MG63 (cell line): ENCODE measurements around the gene MDN1. TPM values are rescaled to one million over a fixed set of nuclear protein-coding genes. Genes with fewer than 3 reads are reported as not detected.
"Not testable (repeated sequence)": the region's sequence is repeated elsewhere in the genome, so short reads cannot be mapped to it uniquely, and the experiment has no call there.

ENCODE experiments used
- DNase-seq: peaks from one replicate; pipeline ENCODE4 v3.0.0-alpha.2; 2020
- H3K27me3 ChIP-seq: fragments of 250-450 bp; sonication (Bioruptor Pico); 2 replicates; pipeline ENCODE4 v1.5.1; 2020; ENCODE audit warnings: mild to moderate bottlenecking, moderate library complexity
- H3K36me3 ChIP-seq: fragments of 250-450 bp; sonication (Bioruptor Pico); 2 replicates; pipeline ENCODE4 v1.5.1; 2020; ENCODE audit warnings: mild to moderate bottlenecking, moderate library complexity
- H3K4me3 ChIP-seq: fragments of 250-450 bp; sonication (Bioruptor Pico); 2 replicates; pipeline ENCODE4 v1.5.1; 2020; ENCODE audit warnings: mild to moderate bottlenecking, moderate library complexity
- H3K9me3 ChIP-seq: fragments of 250-450 bp; sonication (Bioruptor Pico); 2 replicates; pipeline ENCODE4 v1.5.1; 2020; ENCODE audit warnings: mild to moderate bottlenecking, moderate library complexity
- total RNA-seq: library from RNA; depleted of rRNA; stranded (reverse); fragments of >200 nt; shearing (Covaris generic); gene quantifications from 2 replicates; pipeline ENCODE4 v1.2.3, GENCODE V29; 2014; ENCODE audit warnings: low replicate concordance

MDN1 gene
- total RNA-seq, 1 experiment from 2014 or later: 10.1 TPM

- Histone ChIP-seq H3K36me3 (peaks cover 56% of the 10 kb centered on the region), H3K4me3 (no peak overlapping the region), H3K27me3 (no peaks in the 10 kb centered on the region), H3K9me3 (no peaks in the 10 kb centered on the region)
- no peak for DNase-seq
Observed at GRCh38 chr6:89787660-89788328, 31.8 kb downstream of the MDN1 start.

GRCh38 chr6:89786970-89787369 lies 32.6 kb downstream of the MDN1 start:
- Histone ChIP-seq H3K4me3 (no peak overlapping the region), H3K27me3 (no peaks in the 10 kb centered on the region), H3K9me3 (no peaks in the 10 kb centered on the region), H3K36me3 (peaks cover 60% of the 10 kb centered on the region)
- no peak for DNase-seq

GRCh38 chr6:89784838-89785237 lies 34.8 kb downstream of the MDN1 start:
- Histone ChIP-seq H3K4me3 (no peak overlapping the region), H3K36me3 (peaks cover 58% of the 10 kb centered on the region), H3K9me3 (no peaks in the 10 kb centered on the region), H3K27me3 (no peaks in the 10 kb centered on the region)
- no peak for DNase-seq

GRCh38 chr6:89783293-89783692 lies 36.3 kb downstream of the MDN1 start:
- not testable (repeated sequence) for H3K27me3 ChIP-seq, DNase-seq, H3K4me3 ChIP-seq, H3K9me3 ChIP-seq
- H3K36me3 ChIP-seq: peaks cover 53% of the 10 kb centered on the region

- no peak for DNase-seq
- Histone ChIP-seq H3K36me3 (peaks cover 44% of the 10 kb centered on the region), H3K27me3 (no peaks in the 10 kb centered on the region), H3K9me3 (no peaks in the 10 kb centered on the region), H3K4me3 (no peak overlapping the region)
Observed at GRCh38 chr6:89782222-89782621, 37.4 kb downstream of the MDN1 start.

GRCh38 chr6:89781070-89782034 lies 38.2 kb downstream of the MDN1 start:
- no peak for DNase-seq
- H3K4me3 ChIP-seq: no peak overlapping the region
- no peaks in the 10 kb centered on the region for H3K27me3 ChIP-seq
- H3K36me3 ChIP-seq: peaks cover 47% of the 10 kb centered on the region
- H3K9me3 ChIP-seq: no peaks in the 10 kb centered on the region

GRCh38 chr6:89777455-89777854 lies 42.1 kb downstream of the MDN1 start:
- Histone ChIP-seq H3K4me3 (no peak overlapping the region), H3K36me3 (peaks cover 48% of the 10 kb centered on the region), H3K9me3 (no peaks in the 10 kb centered on the region), H3K27me3 (no peaks in the 10 kb centered on the region)
- DNase-seq: no peak

GRCh38 chr6:89776583-89777233 lies 42.9 kb downstream of the MDN1 start:
- Histone ChIP-seq H3K36me3 (peaks cover 45% of the 10 kb centered on the region), H3K27me3 (no peaks in the 10 kb centered on the region)
- no peak for DNase-seq

GRCh38 chr6:89775150-89775549 lies 44.4 kb downstream of the MDN1 start:
- no peaks in the 10 kb centered on the region for H3K9me3 ChIP-seq
- H3K36me3 ChIP-seq: peaks cover 47% of the 10 kb centered on the region
- no peaks in the 10 kb centered on the region for H3K27me3 ChIP-seq
- H3K4me3 ChIP-seq: no peak overlapping the region
- DNase-seq: no peak

More at GRCh38 chr6:89776583-89777233, 42.9 kb downstream of the MDN1 start:
- Histone ChIP-seq H3K4me3 (no peak overlapping the region), H3K9me3 (no peaks in the 10 kb centered on the region)

- peaks cover 37% of the 10 kb centered on the region for H3K36me3 ChIP-seq
- no peaks in the 10 kb centered on the region for H3K27me3 ChIP-seq
- DNase-seq: no peak
- H3K9me3 ChIP-seq: no peaks in the 10 kb centered on the region
- no peak overlapping the region for H3K4me3 ChIP-seq
Observed at GRCh38 chr6:89769572-89769971, 50.0 kb downstream of the MDN1 start.

GRCh38 chr6:89768324-89768723 lies 51.3 kb downstream of the MDN1 start:
- H3K27me3 ChIP-seq: no peaks in the 10 kb centered on the region
- no peaks in the 10 kb centered on the region for H3K9me3 ChIP-seq
- no peak overlapping the region for H3K4me3 ChIP-seq
- no peak for DNase-seq
- H3K36me3 ChIP-seq: peaks cover 31% of the 10 kb centered on the region

- Histone ChIP-seq H3K4me3 (no peak overlapping the region), H3K9me3 (no peaks in the 10 kb centered on the region), H3K27me3 (no peaks in the 10 kb centered on the region), H3K36me3 (peaks cover 31% of the 10 kb centered on the region)
- no peak for DNase-seq
Observed at GRCh38 chr6:89763550-89763949, 56.0 kb downstream of the MDN1 start.

- Histone ChIP-seq H3K27me3 (no peaks in the 10 kb centered on the region), H3K4me3 (no peak overlapping the region), H3K36me3 (peaks cover 45% of the 10 kb centered on the region), H3K9me3 (no peaks in the 10 kb centered on the region)
- DNase-seq: no peak
Observed at GRCh38 chr6:89758830-89759229, 60.8 kb downstream of the MDN1 start.

GRCh38 chr6:89750338-89750737 lies 69.3 kb downstream of the MDN1 start:
- Histone ChIP-seq H3K27me3 (no peaks in the 10 kb centered on the region), H3K9me3 (no peaks in the 10 kb centered on the region), H3K36me3 (peaks cover 53% of the 10 kb centered on the region), H3K4me3 (no peak overlapping the region)
- DNase-seq: no peak

- no peaks in the 10 kb centered on the region for H3K9me3 ChIP-seq
- no peaks in the 10 kb centered on the region for H3K27me3 ChIP-seq
- no peak for DNase-seq
- H3K4me3 ChIP-seq: no peak overlapping the region
- H3K36me3 ChIP-seq: peaks cover 50% of the 10 kb centered on the region
Observed at GRCh38 chr6:89749918-89750317, 69.7 kb downstream of the MDN1 start.

GRCh38 chr6:89745716-89746115 lies 73.9 kb downstream of the MDN1 start:
- DNase-seq: no peak
- no peaks in the 10 kb centered on the region for H3K9me3 ChIP-seq
- H3K27me3 ChIP-seq: no peaks in the 10 kb centered on the region
- peaks cover 42% of the 10 kb centered on the region for H3K36me3 ChIP-seq
- H3K4me3 ChIP-seq: no peak overlapping the region

GRCh38 chr6:89745096-89745495 lies 74.5 kb downstream of the MDN1 start:
- H3K9me3 ChIP-seq: no peaks in the 10 kb centered on the region
- no peak for DNase-seq
- H3K4me3 ChIP-seq: no peak overlapping the region
- peaks cover 42% of the 10 kb centered on the region for H3K36me3 ChIP-seq
- no peaks in the 10 kb centered on the region for H3K27me3 ChIP-seq
